BLaER1 treated with 17β-estradiol and CSF1 and Interleukin-3, amounts not matched to agents 10 nM and 100 nM (cell line): ENCODE measurements around the gene TUBB2B.

ENCODE experiments used
- H3K27ac ChIP-seq, 11 experiments: shearing (Covaris generic); formaldehyde crosslinking; 2 replicates each; pipeline ENCODE4 v1.8.1; 2022
- H3K27me3 ChIP-seq, 11 experiments: shearing (Covaris generic); formaldehyde crosslinking; 2 replicates each; pipeline ENCODE4 v1.8.1; 2022
- H3K36me3 ChIP-seq, 11 experiments: shearing (Covaris generic); formaldehyde crosslinking; 2 replicates each; pipeline ENCODE4 v1.8.1; 2022
- H3K4me1 ChIP-seq, 10 experiments: shearing (Covaris generic); formaldehyde crosslinking; 2 replicates each; pipeline ENCODE4 v1.8.1; 2022
- H3K4me2 ChIP-seq, 11 experiments: shearing (Covaris generic); formaldehyde crosslinking; 2 replicates each; pipeline ENCODE4 v1.8.1; 2022
- H3K4me3 ChIP-seq, 10 experiments: shearing (Covaris generic); formaldehyde crosslinking; 2 replicates each; pipeline ENCODE4 v1.8.1; 2022
- H3K9ac ChIP-seq, 11 experiments: shearing (Covaris generic); formaldehyde crosslinking; 2 replicates each; pipeline ENCODE4 v1.8.1; 2022
- H3K9me3 ChIP-seq, 11 experiments: shearing (Covaris generic); formaldehyde crosslinking; replicated peaks in 1 of 11; 2 replicates each; pipeline ENCODE4 v1.8.1; 2022
- H4K20me1 ChIP-seq, 11 experiments: shearing (Covaris generic); formaldehyde crosslinking; 2 replicates each; pipeline ENCODE4 v1.8.1; 2022
- Cebpa-rat ChIP-seq, 11 experiments: shearing (Covaris generic); IDR thresholded peaks; 2 replicates each; pipeline ENCODE4 v1.8.1; 2022

TUBB2B gene

GRCh38 chr6:3226481-3227362 is 731 bp downstream of the TUBB2B start:
- Histone ChIP-seq H3K4me1 (peaks cover 27 to 41% (median 33%) of the 10 kb centered on the region in 10 experiments), H3K4me2 (peak overlapping the region; percentile 75 to 96 (median 92)), H3K27ac (no peak overlapping the region), H3K27me3 (peaks cover 61 to 80% (median 71%) of the 10 kb centered on the region in 11 experiments), H3K4me3 (peak overlapping the region; percentile 45 to 66 (median 54)), H3K9ac (peak overlapping the region in 9 of 11 experiments; percentile 5 to 42 (median 18); a peak in 6 of 22 replicates), H3K36me3 (no peaks in the 10 kb centered on the region), H3K9me3 (no peaks in the 10 kb centered on the region), H4K20me1 (peaks cover 0 to 50% (median 36%) of the 10 kb centered on the region in 11 experiments; a peak in 17 of 22 replicates)
- no peak for TF ChIP-seq Cebpa-rat (IDR thresholded peaks at IDR 0.05)

GRCh38 chr6:3226042-3226441 is 1.4 kb downstream of the TUBB2B start:
- Histone ChIP-seq H3K27me3 (peaks cover 54 to 73% (median 64%) of the 10 kb centered on the region in 11 experiments), H3K4me2 (no peak overlapping the region), H3K27ac (no peak overlapping the region), H3K36me3 (no peaks in the 10 kb centered on the region), H3K9ac (no peak overlapping the region), H3K4me3 (no peak overlapping the region; a peak in 1 of 20 replicates), H3K9me3 (no peaks in the 10 kb centered on the region), H3K4me1 (peaks cover 27 to 36% (median 33%) of the 10 kb centered on the region in 10 experiments), H4K20me1 (peaks cover 0 to 44% (median 29%) of the 10 kb centered on the region in 11 experiments; a peak in 17 of 22 replicates)
- TF ChIP-seq Cebpa-rat (IDR thresholded peaks at IDR 0.05), result no peak

GRCh38 chr6:3222506-3223038 is 4.9 kb downstream of the TUBB2B start:
- H3K27me3 ChIP-seq, result peaks cover 21 to 54% (median 40%) of the 10 kb centered on the region in 11 experiments

GRCh38 chr6:3221578-3221977 is 5.9 kb downstream of the TUBB2B start:
- TF ChIP-seq Cebpa-rat (IDR thresholded peaks at IDR 0.05), result no peak
- H3K4me3 ChIP-seq, result no peak overlapping the region
- no peaks in the 10 kb centered on the region for H3K9me3 ChIP-seq
- no peak overlapping the region for H3K4me2 ChIP-seq
- H3K27ac ChIP-seq, result no peak overlapping the region
- peaks cover 0 to 8% (median 0%) of the 10 kb centered on the region in 11 experiments; a peak in 4 of 22 replicates for H4K20me1 ChIP-seq
- peaks cover 11 to 44% (median 30%) of the 10 kb centered on the region in 11 experiments for H3K27me3 ChIP-seq
- no peaks in the 10 kb centered on the region for H3K36me3 ChIP-seq
- no peak overlapping the region for H3K9ac ChIP-seq
- peaks cover 0 to 4% (median 2%) of the 10 kb centered on the region in 10 experiments; a peak in 15 of 20 replicates for H3K4me1 ChIP-seq

More at GRCh38 chr6:3222506-3223038, 4.9 kb downstream of the TUBB2B start:
- Histone ChIP-seq H3K27ac (no peak overlapping the region), H3K4me1 (peaks cover 7 to 14% (median 12%) of the 10 kb centered on the region in 10 experiments), H4K20me1 (peaks cover 0 to 16% (median 6%) of the 10 kb centered on the region in 11 experiments; a peak in 16 of 22 replicates), H3K36me3 (no peaks in the 10 kb centered on the region), H3K4me2 (no peak overlapping the region), H3K9ac (no peak overlapping the region), H3K9me3 (no peaks in the 10 kb centered on the region), H3K4me3 (no peak overlapping the region)
- TF ChIP-seq Cebpa-rat (IDR thresholded peaks at IDR 0.05), result no peak

- Histone ChIP-seq H3K4me3 (no peak overlapping the region), H3K27me3 (peaks cover 0 to 33% (median 20%) of the 10 kb centered on the region in 11 experiments; a peak in 13 of 22 replicates), H3K36me3 (no peaks in the 10 kb centered on the region), H4K20me1 (no peaks in the 10 kb centered on the region), H3K27ac (no peak overlapping the region), H3K9ac (no peak overlapping the region), H3K4me1 (no peaks in the 10 kb centered on the region), H3K4me2 (no peak overlapping the region), H3K9me3 (no peaks in the 10 kb centered on the region)
- TF ChIP-seq Cebpa-rat (IDR thresholded peaks at IDR 0.05), result no peak
Measured at GRCh38 chr6:3220366-3220765, 7.1 kb downstream of the TUBB2B start.

GRCh38 chr6:3218266-3218665 is 9.2 kb downstream of the TUBB2B start:
- Histone ChIP-seq H3K27ac (no peak overlapping the region), H3K4me2 (no peak overlapping the region), H3K27me3 (peaks cover 0 to 23% (median 11%) of the 10 kb centered on the region in 11 experiments; a peak in 9 of 22 replicates), H3K9me3 (no peaks in the 10 kb centered on the region), H4K20me1 (no peaks in the 10 kb centered on the region), H3K4me1 (no peaks in the 10 kb centered on the region), H3K9ac (no peak overlapping the region), H3K4me3 (no peak overlapping the region), H3K36me3 (no peaks in the 10 kb centered on the region)
- no peak for TF ChIP-seq Cebpa-rat (IDR thresholded peaks at IDR 0.05)

GRCh38 chr6:3217286-3217685 is 10.2 kb downstream of the TUBB2B start:
- H3K36me3 ChIP-seq, result no peaks in the 10 kb centered on the region
- no peaks in the 10 kb centered on the region for H3K9me3 ChIP-seq
- no peak overlapping the region for H3K9ac ChIP-seq
- no peak for TF ChIP-seq Cebpa-rat (IDR thresholded peaks at IDR 0.05)
- no peaks in the 10 kb centered on the region for H4K20me1 ChIP-seq
- no peak overlapping the region for H3K4me3 ChIP-seq
- no peak overlapping the region for H3K27ac ChIP-seq
- H3K27me3 ChIP-seq, result peaks cover 0 to 18% (median 11%) of the 10 kb centered on the region in 11 experiments; a peak in 8 of 22 replicates
- peaks cover 0 to 5% (median under 1%) of the 10 kb centered on the region in 10 experiments; a peak in 9 of 20 replicates for H3K4me1 ChIP-seq
- no peak overlapping the region for H3K4me2 ChIP-seq

- TF ChIP-seq Cebpa-rat (IDR thresholded peaks at IDR 0.05), result no peak
- Histone ChIP-seq H4K20me1 (no peaks in the 10 kb centered on the region), H3K27me3 (peaks cover 0 to 9% (median 8%) of the 10 kb centered on the region in 11 experiments; a peak in 8 of 22 replicates), H3K4me3 (no peak overlapping the region), H3K27ac (no peak overlapping the region), H3K4me2 (no peak overlapping the region), H3K9ac (no peak overlapping the region), H3K9me3 (no peaks in the 10 kb centered on the region), H3K4me1 (peaks cover 0 to 20% (median 15%) of the 10 kb centered on the region in 10 experiments; a peak in 16 of 20 replicates), H3K36me3 (no peaks in the 10 kb centered on the region)
Measured at GRCh38 chr6:3214898-3215297, 12.6 kb downstream of the TUBB2B start.

- Histone ChIP-seq H3K4me3 (no peak overlapping the region), H3K4me1 (peaks cover 8 to 20% (median 15%) of the 10 kb centered on the region in 10 experiments; a peak in 19 of 20 replicates), H4K20me1 (no peaks in the 10 kb centered on the region), H3K9me3 (no peaks in the 10 kb centered on the region), H3K9ac (no peak overlapping the region), H3K27ac (no peak overlapping the region), H3K4me2 (no peak overlapping the region), H3K27me3 (no peaks in the 10 kb centered on the region), H3K36me3 (no peaks in the 10 kb centered on the region)
- TF ChIP-seq Cebpa-rat (IDR thresholded peaks at IDR 0.05), result no peak
Measured at GRCh38 chr6:3213334-3213695, 14.1 kb downstream of the TUBB2B start.
